GM21515 (cell line): ENCODE results near the gene KLHL35.

ENCODE experiments used
- ATAC-seq: cut with Tn5 transposase; IDR thresholded peaks from one replicate; pipeline ENCODE4 v1.9.1; 2021; ENCODE audit not compliant: unreplicated experiment

The KLHL35 gene

GRCh38 chr11:75432911-75433321, at the start of gene KLHL35:
Gene KLHL35 (minus strand): TSS chr11:75433203. CDS start chr11:75430629, 2,574 bp downstream.
- ATAC-seq, result no peak

DNA sequence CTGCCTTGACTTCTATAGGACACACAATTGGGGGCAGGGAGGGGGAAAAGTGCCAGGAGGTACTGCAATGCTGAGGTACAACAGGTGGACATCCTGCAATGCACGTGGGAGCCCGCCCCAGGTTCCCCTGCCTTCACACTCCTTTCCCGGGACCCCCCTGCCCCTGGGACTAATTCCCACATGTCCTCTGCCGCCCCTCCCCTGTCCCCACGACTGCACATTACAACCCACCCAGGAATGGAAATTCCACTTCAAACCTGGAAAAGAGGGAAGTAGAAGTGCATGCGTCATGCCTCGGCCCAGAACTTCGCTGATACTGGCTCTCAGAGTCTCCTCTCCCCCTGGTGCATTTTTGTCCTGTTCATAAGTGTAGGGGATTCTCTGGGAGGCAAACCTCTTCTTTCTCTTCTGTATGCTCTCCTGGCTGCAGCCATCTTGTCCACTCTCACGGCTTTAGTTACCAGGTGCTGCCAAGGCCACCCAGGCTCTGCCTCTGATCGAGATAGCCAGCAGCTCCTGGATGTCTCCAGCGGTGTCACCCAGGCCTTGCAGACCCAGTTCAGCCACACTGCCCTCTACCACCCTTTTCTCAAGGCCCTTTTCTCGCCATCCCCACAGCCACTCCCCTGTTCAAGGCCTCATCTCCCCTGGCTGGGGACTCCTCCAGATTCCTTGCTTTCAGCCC, 49.1 kb upstream of the KLHL35 start:
- no peak for ATAC-seq

- ATAC-seq, result no peak
Measured at GRCh38 chr11:75481223-75481921, 48.4 kb upstream of the KLHL35 start.

DNA sequence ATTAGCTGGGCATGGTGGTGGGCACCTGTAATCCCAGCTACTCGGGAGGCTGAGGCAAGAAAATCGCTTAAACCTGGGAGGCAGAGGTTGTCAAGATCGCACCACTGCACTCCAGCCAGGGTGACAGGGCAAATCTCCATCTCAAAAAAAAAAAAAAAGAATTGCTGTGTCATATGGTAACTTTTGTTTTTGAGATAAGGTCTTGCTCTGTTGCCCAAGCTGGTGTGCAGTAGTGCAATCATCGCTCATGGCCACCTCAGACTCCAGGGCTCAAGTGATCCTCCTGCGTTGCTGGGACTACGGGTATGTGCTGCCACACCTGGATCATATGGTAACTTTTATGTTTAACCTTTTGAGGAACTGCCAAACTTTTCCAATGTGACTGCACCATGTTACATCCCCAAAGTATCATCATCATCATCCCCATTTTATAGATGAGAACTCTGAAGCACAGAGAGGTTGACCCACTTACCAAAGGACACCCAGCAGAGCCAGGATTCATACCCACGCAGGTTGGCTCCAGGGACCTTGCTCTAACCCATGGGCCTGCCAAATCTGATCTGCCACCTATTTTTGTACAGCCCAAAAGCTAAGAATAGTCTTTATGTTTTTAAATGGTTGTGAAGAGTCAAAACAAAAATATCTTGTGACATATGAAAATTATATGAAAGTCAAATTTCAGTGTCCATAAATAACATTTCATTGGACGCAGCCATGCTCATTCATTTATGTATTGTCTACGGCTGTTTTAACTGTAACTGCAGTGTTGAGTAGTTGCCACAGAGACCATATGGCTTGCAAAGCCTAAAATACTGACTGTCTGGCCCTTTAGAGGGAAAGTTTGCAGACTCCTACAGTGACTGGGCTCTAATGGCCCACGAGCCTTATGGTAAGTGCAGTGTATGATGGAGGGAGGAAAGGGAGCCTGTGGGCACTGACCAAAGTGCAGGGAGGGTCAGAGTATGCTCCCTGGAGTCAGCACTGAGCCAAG, 47.5 kb upstream of the KLHL35 start:
- no peak for ATAC-seq

DNA sequence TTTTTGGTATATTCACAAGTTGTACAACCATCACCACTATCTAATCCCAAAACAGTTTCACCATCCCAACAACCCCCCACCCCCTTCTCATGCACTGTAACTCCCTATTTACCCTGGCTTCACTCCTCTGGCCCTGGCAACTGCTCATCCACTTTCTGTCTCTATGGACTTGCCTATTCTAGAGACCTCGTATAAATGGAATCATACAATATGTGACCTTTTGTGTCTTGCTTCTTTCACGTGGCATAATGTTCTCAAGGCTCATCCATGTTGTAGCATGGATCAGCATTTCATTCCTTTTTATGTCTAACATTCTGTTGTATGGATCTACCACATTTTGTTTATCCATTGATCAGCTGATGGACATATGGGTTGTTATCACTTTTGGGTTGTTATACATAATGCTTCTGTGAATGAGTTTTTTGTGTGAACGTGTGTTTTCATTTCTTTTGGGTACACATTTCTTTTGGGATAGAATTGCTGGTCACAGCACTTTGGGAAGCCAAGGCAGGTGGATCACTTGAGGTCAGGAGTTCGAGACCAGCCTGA, 46.7 kb upstream of the KLHL35 start:
- no peak for ATAC-seq

DNA sequence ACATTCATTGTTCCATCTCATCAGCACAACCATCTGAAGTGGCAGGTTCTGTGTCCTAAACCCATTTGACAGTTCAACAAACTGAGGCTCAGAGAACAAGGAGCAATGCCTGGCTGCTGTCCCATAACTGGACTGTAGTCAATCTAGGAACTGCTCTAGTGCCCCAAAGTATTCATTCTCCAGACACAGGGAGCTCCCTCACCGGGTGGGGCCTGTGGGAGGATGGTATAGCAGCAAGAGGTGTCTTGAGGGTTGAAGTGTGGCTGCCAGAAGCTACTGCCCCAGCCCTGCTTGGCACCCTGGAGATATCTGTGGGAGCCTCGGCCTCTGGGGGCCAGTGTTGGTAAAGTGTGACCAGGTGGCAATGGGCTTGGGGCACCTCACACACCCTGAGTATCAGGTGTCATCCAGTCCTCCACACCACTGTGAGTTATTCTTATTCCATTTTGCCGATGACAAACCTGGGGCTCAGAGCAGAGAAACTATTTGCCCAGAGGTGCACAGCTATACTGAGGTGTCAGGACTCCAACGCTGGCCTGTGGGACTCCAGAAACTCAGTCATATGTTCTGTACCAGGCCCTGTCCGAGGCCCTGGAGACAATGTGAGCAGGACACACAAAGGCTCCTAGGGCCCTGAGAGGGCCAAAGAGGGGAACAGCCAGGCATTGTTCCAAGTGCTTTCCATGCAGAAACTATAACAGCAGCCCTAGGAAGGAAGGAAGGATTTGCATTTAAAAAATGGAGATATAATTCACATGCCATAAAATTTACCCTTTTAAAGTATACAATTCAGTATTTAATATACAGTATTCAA, 46.0 kb upstream of the KLHL35 start:
- no peak for ATAC-seq

GRCh38 chr11:75477614-75477935, 44.6 kb upstream of the KLHL35 start:
- no peak for ATAC-seq

GRCh38 chr11:75476739-75477613, 44.0 kb upstream of the KLHL35 start:
- no peak for ATAC-seq

GRCh38 chr11:75475767-75476650, 43.0 kb upstream of the KLHL35 start:
- ATAC-seq, result no peak

DNA sequence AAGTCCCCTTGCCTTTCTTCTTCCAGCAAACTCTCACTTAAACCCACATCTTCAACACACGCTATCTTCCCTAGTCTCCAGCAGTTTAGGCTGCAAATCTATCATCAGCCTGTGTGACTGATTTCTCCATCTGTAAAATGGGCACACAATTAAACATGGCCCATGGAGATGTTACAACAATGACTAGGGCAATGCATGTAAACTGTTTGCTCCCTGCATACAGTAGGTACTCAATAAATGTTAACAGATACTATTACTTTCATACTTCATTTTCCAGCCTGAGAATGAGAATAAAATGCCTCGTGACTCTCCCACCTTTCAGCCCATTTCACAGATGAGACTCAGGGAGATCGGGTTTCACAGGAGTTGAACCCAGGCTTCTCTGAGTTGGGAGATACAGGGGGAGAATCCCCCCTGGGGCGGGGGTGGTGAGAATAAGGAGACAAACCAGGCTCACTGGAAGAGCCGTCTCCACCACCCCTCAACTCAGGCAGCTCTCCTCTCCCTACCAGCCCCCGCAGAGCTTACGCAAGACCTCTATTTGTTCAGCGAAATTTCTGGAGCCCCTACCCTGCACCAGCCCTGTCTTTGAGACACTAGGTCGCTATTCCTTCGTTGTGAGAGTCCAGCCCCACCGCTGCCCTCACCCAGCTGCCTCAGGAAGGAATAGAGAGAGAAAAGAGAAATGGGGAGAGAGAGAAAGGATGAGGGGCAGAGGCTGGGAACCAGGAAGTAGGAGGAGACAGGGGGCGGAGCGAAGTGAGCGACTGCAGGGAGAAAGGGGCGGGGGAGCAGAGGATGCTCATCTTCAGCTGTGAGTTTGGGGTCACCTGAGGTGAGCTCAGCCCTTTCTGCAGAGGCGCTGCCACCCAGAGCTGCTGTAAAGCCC, 42.1 kb upstream of the KLHL35 start:
- no peak for ATAC-seq

DNA sequence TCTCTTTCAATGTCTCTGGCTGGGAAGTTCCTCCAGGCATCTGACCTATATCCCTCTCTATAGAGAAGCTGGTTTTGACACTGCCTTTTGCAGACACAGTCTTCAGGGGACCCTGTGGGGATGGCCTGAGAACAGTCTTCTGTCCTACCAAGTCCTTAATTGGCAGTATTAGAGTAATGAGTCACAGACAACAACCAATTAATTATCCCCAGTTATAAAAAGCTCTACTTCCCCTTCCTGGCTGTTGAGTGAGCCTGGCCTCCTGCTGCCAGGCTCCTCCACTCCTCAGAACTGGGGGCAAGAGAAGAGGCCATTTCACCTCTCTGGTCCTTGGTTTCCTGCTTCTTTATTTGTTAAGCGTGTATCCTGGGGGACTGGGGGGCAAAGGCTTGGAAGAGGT, 41.2 kb upstream of the KLHL35 start:
- ATAC-seq, result no peak

DNA sequence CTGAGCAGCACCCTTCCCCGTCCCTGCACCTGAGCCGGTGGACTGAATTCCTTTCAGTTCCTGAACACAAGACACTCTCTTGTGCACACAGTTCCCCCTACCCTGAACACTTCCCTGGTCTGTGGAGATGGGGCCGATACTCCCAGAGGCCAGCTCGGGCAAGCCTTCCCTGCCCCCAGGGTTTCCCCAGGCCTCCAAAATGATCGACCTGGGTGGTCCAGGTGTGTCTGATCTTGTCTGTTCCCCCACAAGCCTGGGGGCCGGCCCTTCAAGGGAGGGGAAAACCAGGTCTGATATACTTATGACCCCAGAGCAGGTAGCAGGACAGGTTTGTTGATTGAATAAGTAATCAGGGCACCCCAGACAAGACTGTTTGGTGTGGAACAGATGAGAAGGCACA, 40.7 kb upstream of the KLHL35 start:
- ATAC-seq, result no peak

DNA sequence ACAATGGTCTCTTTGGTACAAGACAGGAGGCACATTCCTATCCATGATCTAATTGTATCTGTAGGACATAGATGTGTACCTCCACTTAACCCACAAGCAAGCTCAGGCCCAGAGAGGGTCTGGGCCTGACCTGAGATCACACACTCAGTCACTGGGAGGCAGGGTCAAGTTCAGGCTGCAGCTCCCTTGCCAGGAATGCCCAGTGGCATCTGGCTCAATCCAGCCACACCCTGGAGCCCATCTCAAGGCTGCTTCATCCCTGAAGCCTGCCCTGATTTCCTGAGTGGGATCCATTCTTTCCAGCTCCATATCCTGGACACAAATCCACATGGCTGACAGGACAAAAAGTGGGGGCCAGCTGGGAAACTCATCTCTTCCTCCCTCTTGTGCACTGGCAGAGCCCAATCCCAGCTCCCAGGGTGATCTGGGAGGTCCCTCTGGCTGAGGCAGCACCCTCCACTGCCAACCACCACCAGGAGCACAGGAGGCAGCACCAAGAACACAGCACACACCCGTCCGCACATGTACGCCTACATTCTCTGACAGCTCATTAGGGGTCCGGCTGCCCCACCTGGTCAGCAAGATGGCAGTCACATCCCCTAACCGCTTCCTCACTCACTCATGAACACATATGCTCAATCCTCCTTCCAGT, 39.2 kb upstream of the KLHL35 start:
- no peak for ATAC-seq

GRCh38 chr11:75471176-75471973, 38.4 kb upstream of the KLHL35 start:
- ATAC-seq, result no peak

DNA sequence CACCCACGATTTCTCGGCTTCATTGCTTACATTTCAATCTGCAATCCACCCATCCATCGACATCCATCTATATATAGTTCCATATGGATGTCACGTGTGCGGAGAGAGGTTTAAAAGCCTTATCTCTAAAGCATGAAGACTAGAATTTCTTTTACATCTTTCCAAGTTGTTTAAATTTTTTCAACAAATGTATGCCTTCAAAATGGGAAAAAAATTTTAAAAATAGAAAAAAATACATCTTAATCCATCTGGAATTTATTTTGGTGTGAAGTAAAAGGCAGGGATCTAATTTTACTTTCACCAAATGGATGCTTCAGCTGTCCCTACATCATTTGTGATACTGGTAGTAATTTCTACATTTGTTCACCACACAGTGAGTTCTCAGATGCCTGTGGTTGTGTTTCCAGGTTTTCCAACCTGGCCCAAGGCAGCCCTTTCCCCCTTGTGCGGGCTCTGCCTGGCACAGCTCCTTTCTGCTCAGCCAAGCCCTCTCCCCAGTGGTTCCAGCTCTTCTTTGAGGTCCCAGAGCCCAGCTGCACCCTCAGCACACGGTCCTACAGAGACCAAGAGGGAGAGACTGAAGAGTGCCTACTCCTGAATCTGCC, 37.6 kb upstream of the KLHL35 start:
- ATAC-seq, result no peak
